Epithelial cell of prostate (primary cell): ENCODE measurements around the gene RFX8.

Experiments used
- DNase-seq: peaks from one replicate; pipeline ENCODE4 v3.0.0-alpha.2; 2011; ENCODE audit warnings: low read depth, low spot score
- H3K27ac ChIP-seq: fragments of 450-650 bp; 2 replicates; pipeline ENCODE4 v1.5.1; 2017; ENCODE audit warnings: mild to moderate bottlenecking

RFX8 gene

DNA sequence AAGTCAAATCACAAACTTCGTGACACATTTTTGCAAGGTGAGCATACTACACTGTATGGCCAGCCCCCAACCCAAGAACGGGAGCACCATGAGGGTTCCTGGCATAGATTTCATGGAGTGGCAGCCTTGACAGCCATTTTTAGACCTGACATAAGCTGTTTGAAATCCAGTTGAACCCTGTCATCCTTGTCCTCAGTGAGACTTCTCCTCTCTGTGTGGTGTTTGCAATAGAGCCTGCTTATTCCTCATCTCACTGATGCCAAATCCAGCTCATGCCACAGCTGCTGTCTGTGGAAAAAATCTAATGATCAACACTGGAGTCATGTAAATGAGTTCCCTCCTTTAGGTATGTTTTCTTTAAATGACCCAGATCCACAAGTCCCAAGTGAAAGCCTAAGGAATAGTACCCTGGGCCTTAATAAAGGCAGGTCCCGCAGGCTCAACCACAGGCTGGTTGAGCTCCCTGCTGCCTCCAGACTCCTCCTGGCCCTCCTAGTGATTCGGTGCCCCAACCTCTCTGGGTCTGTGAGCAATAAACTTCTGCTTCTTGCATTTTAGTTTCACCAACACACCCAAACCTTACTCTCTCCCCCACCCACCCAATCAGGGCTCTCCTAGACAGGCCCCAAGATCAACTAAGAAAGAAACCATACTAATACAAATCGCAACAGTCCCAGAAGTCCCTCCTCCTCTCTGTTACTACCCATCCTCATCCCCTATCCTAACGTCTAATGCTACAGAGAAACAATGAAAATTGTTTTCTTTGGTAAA lies 79.2 kb downstream of the RFX8 start:
- no peak for DNase-seq
- peak overlapping the region; percentile 81 for H3K27ac ChIP-seq

DNA sequence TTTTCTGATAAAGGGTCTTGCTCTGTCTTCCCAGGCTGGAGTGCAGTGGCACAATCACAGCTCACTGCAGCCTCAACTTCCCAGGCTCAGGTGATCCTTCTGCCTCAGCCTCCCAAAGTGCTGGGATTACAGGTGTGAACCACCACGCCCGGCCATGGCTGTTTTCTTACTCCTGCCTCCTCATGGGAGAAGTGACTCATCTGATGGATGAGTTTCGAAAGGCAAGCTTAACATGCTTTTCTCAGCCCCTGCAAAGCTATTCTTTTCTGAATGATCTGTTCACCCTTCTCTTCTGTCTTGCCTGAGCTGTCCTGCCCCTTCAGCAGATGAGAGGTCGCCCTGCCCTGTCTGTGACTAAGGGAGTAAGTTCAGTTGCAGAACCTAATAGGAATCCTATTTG lies 86.7 kb downstream of the RFX8 start:
- DNase-seq: peak; percentile 48

GRCh38 chr2:101387151-101387834 lies 87.6 kb downstream of the RFX8 start, which contains the start of gene CREG2:
Gene CREG2, minus strand, starts transcription at chr2:101387503. Its CDS starts 46 bp downstream, at chr2:101387457.
- H3K27ac ChIP-seq: peak within 1 kb of the TSS; percentile 53
- DNase-seq: no peak

More for the DNA sequence above, 86.7 kb downstream of the RFX8 start:
- peak overlapping the region; percentile 53 for H3K27ac ChIP-seq

DNA sequence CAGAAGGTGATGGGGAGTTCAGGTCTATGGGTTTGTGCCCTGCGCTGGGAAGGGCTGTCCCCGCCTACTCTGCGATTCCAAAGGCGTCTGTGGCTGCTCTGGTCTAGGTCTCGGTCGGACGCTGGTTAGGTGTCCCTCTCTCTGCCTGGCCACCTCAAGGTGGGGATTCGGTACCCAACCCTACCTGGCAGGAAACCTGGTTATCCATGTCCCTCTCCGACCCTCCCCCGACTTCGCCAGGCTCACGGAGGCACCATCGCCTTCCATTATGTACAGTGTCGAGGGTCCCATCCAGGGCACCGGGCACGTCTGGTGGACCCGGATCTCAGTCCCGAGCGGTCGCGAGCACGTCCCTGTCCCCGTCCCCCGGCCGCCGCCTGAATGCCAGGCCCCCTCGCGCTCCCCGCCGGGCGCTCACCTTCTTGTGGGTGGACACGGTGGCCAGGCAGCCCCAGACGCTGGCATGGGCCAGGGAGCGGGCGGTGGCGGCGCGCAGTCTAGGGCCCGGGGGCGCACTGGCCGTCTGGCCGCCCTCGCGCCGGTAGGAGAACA lies 88.2 kb downstream of the RFX8 start:
- no peak for DNase-seq
- H3K27ac ChIP-seq: no peak overlapping the region

GRCh38 chr2:101383016-101383541 lies 91.8 kb downstream of the RFX8 start:
- no peak for DNase-seq
- no peak overlapping the region for H3K27ac ChIP-seq

DNA sequence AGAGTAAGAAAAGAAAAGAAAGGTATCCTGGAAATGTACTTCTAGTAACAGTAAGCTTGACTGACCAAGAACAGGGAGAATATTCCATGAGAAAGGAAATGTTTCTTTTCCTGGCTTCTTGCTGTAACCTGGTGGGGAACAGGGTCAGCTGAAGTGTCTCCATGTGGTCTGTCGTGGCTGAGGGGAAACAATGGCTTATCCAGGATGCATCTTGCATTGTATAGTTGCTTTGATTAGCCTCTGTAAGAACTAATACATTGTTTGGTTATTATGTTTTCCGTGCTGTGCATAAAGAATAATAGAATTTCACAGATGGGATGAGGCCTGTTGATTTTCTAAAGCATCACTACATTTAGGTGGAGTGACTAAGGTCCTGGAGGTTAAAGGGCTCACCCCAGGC lies 92.5 kb downstream of the RFX8 start:
- no peak overlapping the region for H3K27ac ChIP-seq
- no peak for DNase-seq

DNA sequence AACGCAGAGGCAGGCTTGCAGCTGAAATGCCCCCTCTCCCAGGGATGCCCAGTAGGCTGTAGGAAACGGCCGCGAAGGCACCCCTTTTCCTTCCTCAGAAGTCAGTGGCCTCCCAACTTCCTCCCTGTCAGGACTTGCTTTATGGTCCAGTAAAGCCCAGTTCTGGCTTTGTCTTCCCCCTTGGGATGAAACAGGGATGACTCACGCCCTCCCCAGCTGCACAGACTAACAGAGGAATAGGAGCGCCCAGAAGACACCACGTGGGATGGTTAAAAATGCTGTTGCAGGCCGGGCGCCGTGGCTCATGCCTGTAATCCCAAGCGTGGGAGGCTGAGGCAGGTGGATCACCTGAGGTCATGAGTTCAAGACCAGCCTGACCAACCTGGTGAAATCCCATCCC lies 94.5 kb downstream of the RFX8 start:
- DNase-seq: peak; percentile 87
- peak overlapping the region; percentile 40 for H3K27ac ChIP-seq

DNA sequence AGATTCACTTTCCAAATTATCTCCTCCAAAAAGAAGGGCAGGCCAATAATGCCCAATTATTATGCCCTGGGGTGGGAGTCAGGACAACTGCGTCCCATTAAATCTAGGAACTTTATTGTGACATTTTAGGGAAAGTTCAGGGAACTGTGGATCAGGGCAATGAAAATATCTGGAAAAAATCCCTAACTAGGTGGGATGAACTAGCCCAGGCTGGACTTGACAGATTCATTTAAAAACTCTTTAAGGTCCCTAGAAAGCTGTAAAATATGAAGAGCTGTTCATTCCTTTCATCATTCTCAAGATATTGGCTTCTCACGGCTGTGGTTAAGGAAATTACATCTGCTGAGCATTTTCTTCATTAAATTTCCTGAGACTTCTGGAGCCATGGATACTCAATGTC lies 95.8 kb downstream of the RFX8 start:
- no peak overlapping the region for H3K27ac ChIP-seq
- no peak for DNase-seq

GRCh38 chr2:101375653-101376052 lies 99.3 kb downstream of the RFX8 start:
- no peak for DNase-seq
- no peak overlapping the region for H3K27ac ChIP-seq

GRCh38 chr2:101374821-101375561 lies 99.9 kb downstream of the RFX8 start:
- no peak for DNase-seq

GRCh38 chr2:101372792-101373191 lies 102.1 kb downstream of the RFX8 start:
- no peak overlapping the region for H3K27ac ChIP-seq
- DNase-seq: no peak

More at GRCh38 chr2:101374821-101375561, 99.9 kb downstream of the RFX8 start:
- no peak overlapping the region for H3K27ac ChIP-seq

DNA sequence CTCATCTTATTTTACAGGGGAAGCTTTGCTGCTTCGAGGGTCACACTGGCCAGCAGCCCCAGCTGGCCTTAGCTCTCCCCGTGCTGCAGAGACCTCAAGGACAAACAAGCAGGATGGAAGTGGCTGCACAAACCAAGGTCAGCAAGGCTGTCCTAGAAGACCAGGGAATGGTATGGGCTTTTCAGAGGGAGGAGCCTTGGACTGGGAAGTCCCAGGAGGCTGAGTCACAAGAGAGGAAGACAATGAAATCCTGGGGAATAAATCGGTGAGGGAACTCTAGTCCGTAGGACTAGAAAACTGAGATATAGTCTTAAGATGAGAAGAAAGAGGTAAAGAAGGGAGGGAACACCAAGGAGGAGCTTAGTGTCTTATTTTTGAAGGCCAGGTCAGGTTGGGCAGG lies 103.3 kb downstream of the RFX8 start:
- no peak for DNase-seq

DNA sequence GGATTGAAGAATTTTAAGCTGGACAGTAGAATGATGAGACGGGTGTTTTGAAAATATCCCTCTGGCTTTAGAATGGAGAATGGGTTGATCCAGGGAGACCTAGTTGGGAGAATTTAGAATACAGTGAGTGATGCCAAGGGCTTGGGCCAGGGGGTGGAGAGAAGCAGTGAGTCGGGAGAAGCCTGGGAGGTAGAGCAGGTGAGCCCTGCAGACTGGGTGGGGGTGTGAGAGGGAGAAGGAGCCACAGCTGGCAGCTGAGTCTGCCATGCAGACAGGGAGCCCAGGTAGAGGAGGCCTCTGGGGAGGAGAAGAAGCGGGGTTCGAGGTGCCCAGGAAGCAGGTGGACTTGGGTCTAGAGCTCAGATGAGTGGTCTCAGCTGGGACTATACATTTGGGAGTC lies 105.8 kb downstream of the RFX8 start:
- H3K27ac ChIP-seq: no peak overlapping the region
- no peak for DNase-seq

More for the DNA sequence above, 103.3 kb downstream of the RFX8 start:
- no peak overlapping the region for H3K27ac ChIP-seq

GRCh38 chr2:101368376-101368775 lies 106.5 kb downstream of the RFX8 start:
- no peak overlapping the region for H3K27ac ChIP-seq
- no peak for DNase-seq

GRCh38 chr2:101367508-101367907 lies 107.4 kb downstream of the RFX8 start:
- DNase-seq: no peak
- no peak overlapping the region for H3K27ac ChIP-seq

DNA sequence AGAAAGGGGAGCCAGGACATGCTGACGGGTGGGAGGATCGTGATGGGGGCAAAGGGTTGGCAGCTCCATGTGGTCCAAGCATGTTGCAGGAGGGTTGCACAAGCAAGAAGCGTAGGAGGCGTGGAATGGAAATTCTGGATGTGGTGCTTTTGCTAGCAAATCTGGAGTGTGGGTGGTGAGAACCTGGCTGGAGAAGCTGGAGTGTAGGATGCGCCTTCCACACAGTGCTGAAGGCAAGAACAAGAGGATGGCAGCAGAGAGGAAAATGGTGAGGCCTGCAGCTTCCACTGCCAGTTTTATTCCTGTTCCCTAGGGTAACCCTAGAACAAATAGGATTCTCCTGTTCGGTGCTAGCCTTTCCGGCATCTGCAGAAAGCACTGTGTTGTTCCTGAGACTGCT lies 110.0 kb downstream of the RFX8 start:
- H3K27ac ChIP-seq: no peak overlapping the region
- DNase-seq: no peak

DNA sequence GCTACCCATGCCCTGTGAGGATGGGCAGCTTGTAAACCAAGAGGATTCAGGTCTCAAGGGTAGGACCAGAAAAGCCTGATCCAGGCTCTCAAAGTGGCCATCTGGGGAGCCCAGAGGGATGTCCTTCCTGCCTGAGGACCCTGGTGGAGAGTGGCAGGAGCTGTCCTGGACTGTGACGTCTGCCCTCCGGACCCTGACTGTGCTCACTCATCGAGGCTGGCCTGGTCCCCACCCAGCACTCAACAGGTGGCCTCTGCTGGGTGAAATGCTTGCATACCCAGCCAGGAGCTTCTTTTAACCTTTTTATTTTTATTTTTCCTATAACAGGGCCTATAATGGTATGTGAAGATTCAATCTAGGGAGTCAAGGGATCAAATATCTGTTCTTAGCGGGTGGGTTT lies 112.1 kb downstream of the RFX8 start:
- DNase-seq: no peak
- no peak overlapping the region for H3K27ac ChIP-seq

- no peak overlapping the region for H3K27ac ChIP-seq
- DNase-seq: no peak
These were observed 112.6 kb downstream of the RFX8 start for GRCh38 chr2:101362316-101362715.

- H3K27ac ChIP-seq: peak overlapping the region; percentile 80
- no peak for DNase-seq
These were observed 113.4 kb downstream of the RFX8 start for GRCh38 chr2:101361522-101361921.

- DNase-seq: no peak
- peak overlapping the region; percentile 80 for H3K27ac ChIP-seq
These were observed 113.8 kb downstream of the RFX8 start for GRCh38 chr2:101361121-101361520.
